GM23338 (cell line): ENCODE data around the gene METTL26. TPM values are rescaled to one million over a fixed set of nuclear protein-coding genes. Genes with fewer than 3 reads are reported as not detected.

ENCODE experiments used
- ATAC-seq: fragments of 200-7000 bp; cut with Tn5 transposase; 3 replicates; pipeline ENCODE4 v1.9.1; 2020
- DNase-seq: peaks from one replicate; pipeline ENCODE4 v3.0.0-alpha.2; 2015; ENCODE audit warnings: low spot score
- H2AFZ ChIP-seq: fragments of 200-600 bp; sonication (generic); 2 replicates; pipeline ENCODE4 v1.8.0; 2016; ENCODE audit warnings: antibody characterized with exemption, mild to moderate bottlenecking, moderate library complexity
- H3F3A ChIP-seq: fragments of 200-600 bp; sonication (generic); replicated peaks from 2 replicates; pipeline ENCODE4 v1.8.0; 2017; ENCODE audit warnings: antibody characterized with exemption, mixed run types, low read depth
- H3K27ac ChIP-seq: fragments of 200-600 bp; sonication (generic); 2 replicates; pipeline ENCODE4 v1.6.1; 2016; ENCODE audit warnings: low read depth
- H3K27me3 ChIP-seq: fragments of 200-600 bp; sonication (generic); 2 replicates; pipeline ENCODE4 v1.8.0; 2016; ENCODE audit warnings: mild to moderate bottlenecking, mixed run types, moderate library complexity; ENCODE audit not compliant: insufficient read depth
- H3K36me3 ChIP-seq: fragments of 200-600 bp; sonication (generic); 2 replicates; pipeline ENCODE4 v1.8.0; 2016; ENCODE audit warnings: mild to moderate bottlenecking; ENCODE audit not compliant: insufficient read depth
- H3K4me1 ChIP-seq: fragments of 200-600 bp; sonication (generic); 2 replicates; pipeline ENCODE4 v1.8.0; 2016; ENCODE audit warnings: mild to moderate bottlenecking, moderate library complexity; ENCODE audit not compliant: insufficient read depth
- H3K4me2 ChIP-seq: fragments of 200-600 bp; sonication (generic); 2 replicates; pipeline ENCODE4 v1.7.1; 2017; ENCODE audit warnings: mixed run types
- H3K4me3 ChIP-seq: fragments of 200-600 bp; sonication (generic); 2 replicates; pipeline ENCODE4 v1.6.1; 2016; ENCODE audit warnings: mixed run types
- H3K79me2 ChIP-seq: fragments of 200-600 bp; sonication (generic); replicated peaks from 2 replicates; pipeline ENCODE4 v1.8.0; 2017; ENCODE audit warnings: mild to moderate bottlenecking; ENCODE audit not compliant: insufficient read depth
- H3K9me2 ChIP-seq: fragments of 200-600 bp; sonication (generic); 2 replicates; pipeline ENCODE4 v1.8.0; 2017; ENCODE audit not compliant: insufficient read depth
- H4K20me1 ChIP-seq: fragments of 200-600 bp; sonication (generic); replicated peaks from 2 replicates; pipeline ENCODE4 v1.8.0; 2017; ENCODE audit warnings: mild to moderate bottlenecking; ENCODE audit not compliant: insufficient read depth
- H3K27ac Mint-ChIP-seq: 2 replicates; pipeline ENCODE4 v1.8.0; 2020; ENCODE audit warnings: inconsistent platforms, mild to moderate bottlenecking, moderate library complexity, mixed read lengths
- H3K27me3 Mint-ChIP-seq: 3 replicates; pipeline ENCODE4 v1.8.0; 2022; ENCODE audit warnings: low read depth, mild to moderate bottlenecking, moderate library complexity, mixed read lengths, inconsistent platforms; ENCODE audit not compliant: insufficient read depth, poor library complexity
- H3K36me3 Mint-ChIP-seq: 3 replicates; pipeline ENCODE4 v1.8.0; 2021; ENCODE audit warnings: low read depth, mild to moderate bottlenecking, inconsistent platforms, moderate library complexity, mixed read lengths
- H3K4me1 Mint-ChIP-seq: 3 replicates; pipeline ENCODE4 v1.8.0; 2020; ENCODE audit warnings: mild to moderate bottlenecking, inconsistent platforms, mixed read lengths
- H3K4me3 Mint-ChIP-seq: 3 replicates; pipeline ENCODE4 v1.8.0; 2021; ENCODE audit warnings: moderate library complexity, mild to moderate bottlenecking, inconsistent platforms, mixed read lengths
- H3K9me3 Mint-ChIP-seq: 3 replicates; pipeline ENCODE4 v1.8.0; 2020; ENCODE audit warnings: moderate library complexity, mild to moderate bottlenecking, inconsistent platforms, mixed read lengths
- CREB1 ChIP-seq: fragments of 250-450 bp; sonication (Bioruptor Pico); IDR thresholded peaks from 2 replicates; pipeline ENCODE4 v1.5.0; 2020; ENCODE audit warnings: low read depth, mild to moderate bottlenecking, moderate library complexity
- EZH2phosphoT487 ChIP-seq: fragments of 200-600 bp; sonication (generic); IDR thresholded peaks from one replicate; pipeline ENCODE4 v1.8.1; 2018; ENCODE audit warnings: antibody characterized with exemption; ENCODE audit not compliant: unreplicated experiment
- NANOG ChIP-seq: IDR thresholded peaks from 2 replicates; pipeline ENCODE4 v1.6.1; 2016; ENCODE audit warnings: antibody characterized with exemption, borderline replicate concordance
- STAT1 ChIP-seq: IDR thresholded peaks from one replicate; pipeline ENCODE4 v1.6.1; 2016; ENCODE audit warnings: antibody characterized with exemption; ENCODE audit not compliant: unreplicated experiment
- polyA plus RNA-seq: library from polyadenylated mRNA; unstranded; fragments of >200 nt; fragmentation: Nextera tagmentation; extraction: Ambion mirVana; gene quantifications from 2 replicates; pipeline ENCODE4 v1.2.1, GENCODE V29; 2016
- total RNA-seq: library from RNA; depleted of rRNA; stranded (reverse); fragments of >200 nt; shearing (Covaris generic); gene quantifications from 2 replicates; pipeline ENCODE4 v1.2.3, GENCODE V29; 2014
- TF ChIP-seq, protein P1 (sequence below), 2 experiments: fragments of 200-600 bp in 1 of 2; sonication (generic) in 1 of 2; conservative IDR thresholded peaks; 2 replicates each; pipeline versions ENCODE4 v1.5.1 to v1.6.1; 2016 to 2017; ENCODE audit warnings: antibody characterized with exemption in 2 of 2, low read depth in 2 of 2, mild to moderate bottlenecking in 2 of 2, moderate library complexity in 1 of 2
- TF ChIP-seq, protein P2 (sequence below): IDR thresholded peaks from one replicate; pipeline ENCODE4 v1.6.1; 2018; ENCODE audit warnings: antibody characterized with exemption; ENCODE audit not compliant: unreplicated experiment
- TF ChIP-seq, protein P3 (sequence below): fragments of 250-450 bp; sonication (Bioruptor Pico); IDR thresholded peaks from 2 replicates; pipeline ENCODE4 v1.5.0; 2020; ENCODE audit warnings: mild to moderate bottlenecking, moderate library complexity

The METTL26 gene
- total and polyA plus RNA-seq, 2 experiments from 2014 or later, result 153 to 223 TPM

DNA sequence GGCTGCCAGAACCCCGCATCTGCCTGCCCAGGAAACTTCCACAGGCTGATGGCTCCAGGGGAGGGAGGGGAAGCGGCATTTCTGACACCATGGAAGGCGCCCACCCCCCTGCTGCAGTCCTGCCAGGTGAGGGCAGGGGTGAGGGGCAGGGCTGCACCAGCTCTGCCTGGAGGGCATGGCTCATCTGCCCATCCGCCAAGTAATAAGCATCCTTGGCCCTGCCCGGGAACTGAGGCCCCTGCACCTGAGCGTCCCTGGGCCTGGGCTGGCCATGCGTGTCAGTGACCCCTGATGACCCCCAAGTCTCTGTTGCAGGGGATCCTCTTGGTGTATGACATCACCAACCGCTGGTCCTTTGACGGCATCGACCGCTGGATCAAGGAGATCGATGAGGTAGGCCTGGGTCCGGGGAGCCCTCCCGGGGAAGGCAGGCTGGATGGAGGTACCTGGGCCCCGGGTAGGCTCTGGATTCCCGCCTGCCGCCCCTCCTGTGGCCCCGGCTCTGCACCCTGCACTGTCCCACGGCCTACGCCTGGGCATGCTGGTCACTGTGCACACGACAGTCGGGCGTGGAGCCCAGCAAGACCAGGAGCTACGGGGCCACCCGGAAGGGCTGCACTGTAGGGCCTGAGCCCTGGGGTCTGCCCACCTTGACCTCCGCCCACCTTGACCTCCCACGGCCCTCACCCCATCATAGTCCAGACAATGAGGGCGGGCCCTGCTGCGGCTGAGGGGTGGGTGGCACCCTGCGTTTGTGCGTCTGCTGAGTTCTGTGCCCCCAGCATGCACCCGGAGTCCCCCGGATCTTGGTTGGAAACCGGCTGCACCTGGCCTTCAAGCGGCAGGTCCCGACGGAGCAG lies 10.8 kb downstream of the METTL26 start:
- peaks cover 17% of the 10 kb centered on the region for H3K4me1 ChIP-seq
- H3K9me2 ChIP-seq, result no peaks in the 10 kb centered on the region
- Mint-ChIP-seq H3K4me3 (no peak overlapping the region), H3K9me3 (no peaks in the 10 kb centered on the region), H3K36me3 (no peaks in the 10 kb centered on the region; the same call in 2 of the 3 replicates), H3K27me3 (peaks cover 16% of the 10 kb centered on the region), H3K4me1 (peaks cover 40% of the 10 kb centered on the region), H3K27ac (no peak overlapping the region)
- H3K4me3 ChIP-seq, result no peak overlapping the region
- H3K79me2 ChIP-seq, result no peaks in the 10 kb centered on the region; the same call in 1 of the 2 replicates
- H3K27ac ChIP-seq, result no peak overlapping the region
- no peaks in the 10 kb centered on the region for H3K27me3 ChIP-seq
- TF ChIP-seq, protein P1, sequence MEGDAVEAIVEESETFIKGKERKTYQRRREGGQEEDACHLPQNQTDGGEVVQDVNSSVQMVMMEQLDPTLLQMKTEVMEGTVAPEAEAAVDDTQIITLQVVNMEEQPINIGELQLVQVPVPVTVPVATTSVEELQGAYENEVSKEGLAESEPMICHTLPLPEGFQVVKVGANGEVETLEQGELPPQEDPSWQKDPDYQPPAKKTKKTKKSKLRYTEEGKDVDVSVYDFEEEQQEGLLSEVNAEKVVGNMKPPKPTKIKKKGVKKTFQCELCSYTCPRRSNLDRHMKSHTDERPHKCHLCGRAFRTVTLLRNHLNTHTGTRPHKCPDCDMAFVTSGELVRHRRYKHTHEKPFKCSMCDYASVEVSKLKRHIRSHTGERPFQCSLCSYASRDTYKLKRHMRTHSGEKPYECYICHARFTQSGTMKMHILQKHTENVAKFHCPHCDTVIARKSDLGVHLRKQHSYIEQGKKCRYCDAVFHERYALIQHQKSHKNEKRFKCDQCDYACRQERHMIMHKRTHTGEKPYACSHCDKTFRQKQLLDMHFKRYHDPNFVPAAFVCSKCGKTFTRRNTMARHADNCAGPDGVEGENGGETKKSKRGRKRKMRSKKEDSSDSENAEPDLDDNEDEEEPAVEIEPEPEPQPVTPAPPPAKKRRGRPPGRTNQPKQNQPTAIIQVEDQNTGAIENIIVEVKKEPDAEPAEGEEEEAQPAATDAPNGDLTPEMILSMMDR (conservative IDR thresholded peaks at IDR 0.05; ENCODE audit: low read depth in 2 of 2), result no peak
- TF ChIP-seq, protein P2, sequence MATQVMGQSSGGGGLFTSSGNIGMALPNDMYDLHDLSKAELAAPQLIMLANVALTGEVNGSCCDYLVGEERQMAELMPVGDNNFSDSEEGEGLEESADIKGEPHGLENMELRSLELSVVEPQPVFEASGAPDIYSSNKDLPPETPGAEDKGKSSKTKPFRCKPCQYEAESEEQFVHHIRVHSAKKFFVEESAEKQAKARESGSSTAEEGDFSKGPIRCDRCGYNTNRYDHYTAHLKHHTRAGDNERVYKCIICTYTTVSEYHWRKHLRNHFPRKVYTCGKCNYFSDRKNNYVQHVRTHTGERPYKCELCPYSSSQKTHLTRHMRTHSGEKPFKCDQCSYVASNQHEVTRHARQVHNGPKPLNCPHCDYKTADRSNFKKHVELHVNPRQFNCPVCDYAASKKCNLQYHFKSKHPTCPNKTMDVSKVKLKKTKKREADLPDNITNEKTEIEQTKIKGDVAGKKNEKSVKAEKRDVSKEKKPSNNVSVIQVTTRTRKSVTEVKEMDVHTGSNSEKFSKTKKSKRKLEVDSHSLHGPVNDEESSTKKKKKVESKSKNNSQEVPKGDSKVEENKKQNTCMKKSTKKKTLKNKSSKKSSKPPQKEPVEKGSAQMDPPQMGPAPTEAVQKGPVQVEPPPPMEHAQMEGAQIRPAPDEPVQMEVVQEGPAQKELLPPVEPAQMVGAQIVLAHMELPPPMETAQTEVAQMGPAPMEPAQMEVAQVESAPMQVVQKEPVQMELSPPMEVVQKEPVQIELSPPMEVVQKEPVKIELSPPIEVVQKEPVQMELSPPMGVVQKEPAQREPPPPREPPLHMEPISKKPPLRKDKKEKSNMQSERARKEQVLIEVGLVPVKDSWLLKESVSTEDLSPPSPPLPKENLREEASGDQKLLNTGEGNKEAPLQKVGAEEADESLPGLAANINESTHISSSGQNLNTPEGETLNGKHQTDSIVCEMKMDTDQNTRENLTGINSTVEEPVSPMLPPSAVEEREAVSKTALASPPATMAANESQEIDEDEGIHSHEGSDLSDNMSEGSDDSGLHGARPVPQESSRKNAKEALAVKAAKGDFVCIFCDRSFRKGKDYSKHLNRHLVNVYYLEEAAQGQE, result no peak
- TF ChIP-seq CREB1 (CRISPR knock-in tag) (no peak), NANOG (no peak), STAT1 (no peak)
- ATAC-seq (no peak), DNase-seq (no peak)
- H3K36me3 ChIP-seq, result no peaks in the 10 kb centered on the region
- no peak overlapping the region for H3K4me2 ChIP-seq
- peaks cover 21% of the 10 kb centered on the region for H3F3A ChIP-seq
- H4K20me1 ChIP-seq, result peaks cover 10% of the 10 kb centered on the region; the same call in 1 of the 2 replicates
- no peak overlapping the region for H2AFZ ChIP-seq

DNA sequence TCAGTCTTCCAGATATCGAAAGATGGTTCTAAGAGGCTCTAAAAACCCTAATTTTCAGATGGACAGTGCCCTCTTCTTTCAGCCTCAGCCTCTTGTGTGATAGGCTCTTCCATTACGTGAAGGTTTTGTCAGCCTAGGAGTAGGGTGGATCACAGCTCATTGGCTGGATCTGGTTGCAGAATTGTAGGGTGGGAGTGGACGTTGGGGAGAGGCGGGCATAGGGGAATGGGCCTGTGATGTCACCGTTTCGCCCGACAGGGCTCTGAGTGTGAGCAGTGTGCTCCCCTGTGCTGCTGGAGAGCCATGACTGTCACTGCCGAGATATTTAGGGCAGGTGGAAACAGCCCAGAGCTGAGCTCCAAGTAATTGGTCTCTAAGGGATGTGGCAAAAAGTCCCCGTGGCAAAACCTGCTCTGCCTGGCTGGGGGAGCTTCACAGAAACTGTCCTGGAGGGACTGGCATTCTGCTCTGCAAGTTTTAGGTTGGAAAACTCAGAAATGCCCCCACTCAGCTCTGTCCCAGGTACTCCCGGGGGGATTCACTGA lies 11.5 kb downstream of the METTL26 start:
- Histone ChIP-seq H3K36me3 (no peaks in the 10 kb centered on the region), H2AFZ (no peak overlapping the region), H3K4me3 (no peak overlapping the region), H3K27me3 (no peaks in the 10 kb centered on the region), H4K20me1 (peaks cover 10% of the 10 kb centered on the region; the same call in 1 of the 2 replicates), H3K79me2 (no peaks in the 10 kb centered on the region; the same call in 1 of the 2 replicates), H3K9me2 (no peaks in the 10 kb centered on the region), H3K4me2 (no peak overlapping the region), H3F3A (peaks cover 21% of the 10 kb centered on the region), H3K27ac (peak overlapping the region; percentile 63; the same call in 1 of the 2 replicates), H3K4me1 (peaks cover 12% of the 10 kb centered on the region; the same call in 1 of the 2 replicates)
- H3K9me3 Mint-ChIP-seq, result no peaks in the 10 kb centered on the region
- no peak overlapping the region for H3K4me3 Mint-ChIP-seq
- peaks cover 34% of the 10 kb centered on the region for H3K4me1 Mint-ChIP-seq
- ATAC-seq (no peak; the same call in 2 of the 3 replicates), DNase-seq (no peak)
- peaks cover 16% of the 10 kb centered on the region for H3K27me3 Mint-ChIP-seq
- 0 out of 2 replicates have a peak overlapping the region, but pooled peaks have one; percentile 57 for H3K27ac Mint-ChIP-seq
- no peaks in the 10 kb centered on the region; the same call in 2 of the 3 replicates for H3K36me3 Mint-ChIP-seq
- no peak for TF ChIP-seq STAT1
- TF ChIP-seq, protein P3, sequence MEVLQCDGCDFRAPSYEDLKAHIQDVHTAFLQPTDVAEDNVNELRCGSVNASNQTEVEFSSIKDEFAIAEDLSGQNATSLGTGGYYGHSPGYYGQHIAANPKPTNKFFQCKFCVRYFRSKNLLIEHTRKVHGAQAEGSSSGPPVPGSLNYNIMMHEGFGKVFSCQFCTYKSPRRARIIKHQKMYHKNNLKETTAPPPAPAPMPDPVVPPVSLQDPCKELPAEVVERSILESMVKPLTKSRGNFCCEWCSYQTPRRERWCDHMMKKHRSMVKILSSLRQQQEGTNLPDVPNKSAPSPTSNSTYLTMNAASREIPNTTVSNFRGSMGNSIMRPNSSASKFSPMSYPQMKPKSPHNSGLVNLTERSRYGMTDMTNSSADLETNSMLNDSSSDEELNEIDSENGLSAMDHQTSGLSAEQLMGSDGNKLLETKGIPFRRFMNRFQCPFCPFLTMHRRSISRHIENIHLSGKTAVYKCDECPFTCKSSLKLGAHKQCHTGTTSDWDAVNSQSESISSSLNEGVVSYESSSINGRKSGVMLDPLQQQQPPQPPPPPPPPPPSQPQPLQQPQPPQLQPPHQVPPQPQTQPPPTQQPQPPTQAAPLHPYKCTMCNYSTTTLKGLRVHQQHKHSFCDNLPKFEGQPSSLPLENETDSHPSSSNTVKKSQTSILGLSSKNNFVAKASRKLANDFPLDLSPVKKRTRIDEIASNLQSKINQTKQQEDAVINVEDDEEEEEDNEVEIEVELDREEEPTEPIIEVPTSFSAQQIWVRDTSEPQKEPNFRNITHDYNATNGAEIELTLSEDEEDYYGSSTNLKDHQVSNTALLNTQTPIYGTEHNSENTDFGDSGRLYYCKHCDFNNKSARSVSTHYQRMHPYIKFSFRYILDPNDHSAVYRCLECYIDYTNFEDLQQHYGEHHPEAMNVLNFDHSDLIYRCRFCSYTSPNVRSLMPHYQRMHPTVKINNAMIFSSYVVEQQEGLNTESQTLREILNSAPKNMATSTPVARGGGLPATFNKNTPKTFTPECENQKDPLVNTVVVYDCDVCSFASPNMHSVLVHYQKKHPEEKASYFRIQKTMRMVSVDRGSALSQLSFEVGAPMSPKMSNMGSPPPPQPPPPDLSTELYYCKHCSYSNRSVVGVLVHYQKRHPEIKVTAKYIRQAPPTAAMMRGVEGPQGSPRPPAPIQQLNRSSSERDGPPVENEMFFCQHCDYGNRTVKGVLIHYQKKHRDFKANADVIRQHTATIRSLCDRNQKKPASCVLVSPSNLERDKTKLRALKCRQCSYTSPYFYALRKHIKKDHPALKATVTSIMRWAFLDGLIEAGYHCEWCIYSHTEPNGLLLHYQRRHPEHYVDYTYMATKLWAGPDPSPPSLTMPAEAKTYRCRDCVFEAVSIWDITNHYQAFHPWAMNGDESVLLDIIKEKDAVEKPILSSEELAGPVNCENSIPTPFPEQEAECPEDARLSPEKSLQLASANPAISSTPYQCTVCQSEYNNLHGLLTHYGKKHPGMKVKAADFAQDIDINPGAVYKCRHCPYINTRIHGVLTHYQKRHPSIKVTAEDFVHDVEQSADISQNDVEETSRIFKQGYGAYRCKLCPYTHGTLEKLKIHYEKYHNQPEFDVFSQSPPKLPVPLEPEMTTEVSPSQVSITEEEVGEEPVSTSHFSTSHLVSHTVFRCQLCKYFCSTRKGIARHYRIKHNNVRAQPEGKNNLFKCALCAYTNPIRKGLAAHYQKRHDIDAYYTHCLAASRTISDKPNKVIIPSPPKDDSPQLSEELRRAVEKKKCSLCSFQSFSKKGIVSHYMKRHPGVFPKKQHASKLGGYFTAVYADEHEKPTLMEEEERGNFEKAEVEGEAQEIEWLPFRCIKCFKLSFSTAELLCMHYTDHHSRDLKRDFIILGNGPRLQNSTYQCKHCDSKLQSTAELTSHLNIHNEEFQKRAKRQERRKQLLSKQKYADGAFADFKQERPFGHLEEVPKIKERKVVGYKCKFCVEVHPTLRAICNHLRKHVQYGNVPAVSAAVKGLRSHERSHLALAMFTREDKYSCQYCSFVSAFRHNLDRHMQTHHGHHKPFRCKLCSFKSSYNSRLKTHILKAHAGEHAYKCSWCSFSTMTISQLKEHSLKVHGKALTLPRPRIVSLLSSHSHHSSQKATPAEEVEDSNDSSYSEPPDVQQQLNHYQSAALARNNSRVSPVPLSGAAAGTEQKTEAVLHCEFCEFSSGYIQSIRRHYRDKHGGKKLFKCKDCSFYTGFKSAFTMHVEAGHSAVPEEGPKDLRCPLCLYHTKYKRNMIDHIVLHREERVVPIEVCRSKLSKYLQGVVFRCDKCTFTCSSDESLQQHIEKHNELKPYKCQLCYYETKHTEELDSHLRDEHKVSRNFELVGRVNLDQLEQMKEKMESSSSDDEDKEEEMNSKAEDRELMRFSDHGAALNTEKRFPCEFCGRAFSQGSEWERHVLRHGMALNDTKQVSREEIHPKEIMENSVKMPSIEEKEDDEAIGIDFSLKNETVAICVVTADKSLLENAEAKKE (CRISPR knock-in tag), result no peak
- TF ChIP-seq EZH2phosphoT487, result no peak
